Vagina (tissue), 2 donors: ENCODE measurements around the gene USP46.

Experiments
- CTCF ChIP-seq, 3 experiments: fragments of 450-650 bp in 2 of 3; fragments of 200-600 bp in 1 of 3; sonication (generic) in 1 of 3; IDR thresholded peaks; one replicate each; pipeline ENCODE4 v1.5.1; 2017 to 2019; ENCODE audit warnings: antibody characterized with exemption in 3 of 3, mild to moderate bottlenecking in 2 of 3, moderate library complexity in 2 of 3
- POLR2A ChIP-seq, 2 donors: fragments of 450-650 bp; IDR thresholded peaks; one replicate each; pipeline ENCODE4 v1.6.1; 2017; ENCODE audit warnings: antibody characterized with exemption in 2 of 2, mild to moderate bottlenecking in 2 of 2, moderate library complexity in 2 of 2

- TF ChIP-seq CTCF (IDR thresholded peaks at IDR 0.05), result no peak
- TF ChIP-seq POLR2A (IDR thresholded peaks at IDR 0.05), result no peak
Measured at GRCh38 chr4:52638717-52639116, 20.4 kb downstream of the USP46 start.
